CD14-positive monocyte (primary cell): ENCODE measurements around the gene GPC5. TPM values are rescaled to one million over a fixed set of nuclear protein-coding genes. Genes with fewer than 3 reads are reported as not detected.

ENCODE experiments used
- DNase-seq, 3 donors: peaks; one replicate each; pipeline ENCODE4 v3.0.0-alpha.2; 2011 to 2022
- H2AFZ ChIP-seq: 2 replicates; pipeline ENCODE4 v1.6.0; 2012; ENCODE audit warnings: mild to moderate bottlenecking, low read depth, low read length, inconsistent platforms; ENCODE audit not compliant: insufficient read depth, poor library complexity, severe bottlenecking
- H3K27ac ChIP-seq, 2 donors: 1 replicate in 1 of 2; 2 replicates in 1 of 2; pipeline ENCODE4 v1.5.1; 2012 to 2013; ENCODE audit warnings: low read length in 2 of 2, control low read depth in 1 of 2, inconsistent platforms in 1 of 2, low read depth in 1 of 2, mild to moderate bottlenecking in 1 of 2
- H3K27me3 ChIP-seq, 2 donors: one replicate each; pipeline versions ENCODE4 v1.6.0 to v1.6.1; 2011 to 2013; ENCODE audit warnings: low read length in 2 of 2; ENCODE audit not compliant: control insufficient read depth in 2 of 2, insufficient read depth in 2 of 2
- H3K36me3 ChIP-seq, 2 donors: replicated peaks in 1 of 2; 1 replicate in 1 of 2; 2 replicates in 1 of 2; pipeline versions ENCODE4 v1.5.1 to v1.6.1; 2012 to 2013; ENCODE audit warnings: low read length in 2 of 2, control low read depth in 1 of 2, inconsistent platforms in 1 of 2, mild to moderate bottlenecking in 1 of 2; ENCODE audit not compliant: insufficient read depth in 2 of 2, control insufficient read depth in 1 of 2
- H3K4me1 ChIP-seq, 2 donors: 1 replicate in 1 of 2; 2 replicates in 1 of 2; pipeline versions ENCODE4 v1.5.1 to v1.6.1; 2012 to 2013; ENCODE audit warnings: low read length in 2 of 2, control low read depth in 1 of 2, inconsistent platforms in 1 of 2, mild to moderate bottlenecking in 1 of 2, moderate library complexity in 1 of 2; ENCODE audit not compliant: insufficient read depth in 2 of 2, control insufficient read depth in 1 of 2
- H3K4me2 ChIP-seq: replicated peaks from 2 replicates; pipeline ENCODE3; 2012; ENCODE audit warnings: low read length, moderate library complexity, mild to moderate bottlenecking; ENCODE audit not compliant: poor library complexity, severe bottlenecking; ENCODE audit errors: extremely low read depth
- H3K4me3 ChIP-seq, 3 experiments: fragments of 200-600 bp in 1 of 3; sonication (generic) in 1 of 3; replicated peaks in 1 of 3; 1 replicate in 2 of 3; 2 replicates in 1 of 3; pipeline ENCODE4 v1.5.1; 2011 to 2013; ENCODE audit warnings: low read length in 3 of 3, mild to moderate bottlenecking in 3 of 3, control low read depth in 2 of 3, low read depth in 2 of 3, inconsistent platforms in 1 of 3, moderate library complexity in 1 of 3
- H3K79me2 ChIP-seq: 2 replicates; pipeline ENCODE4 v1.6.0; 2012; ENCODE audit warnings: mild to moderate bottlenecking, control low read depth, inconsistent platforms, low read length, moderate library complexity; ENCODE audit not compliant: insufficient read depth
- H3K9ac ChIP-seq: 2 replicates; pipeline ENCODE4 v1.6.0; 2017; ENCODE audit warnings: low read length, mild to moderate bottlenecking; ENCODE audit not compliant: insufficient read depth, poor library complexity, severe bottlenecking
- H3K9me3 ChIP-seq, 2 donors: replicated peaks in 1 of 2; 1 replicate in 1 of 2; 2 replicates in 1 of 2; pipeline versions ENCODE4 v1.5.1 to v1.6.1; 2012 to 2013; ENCODE audit warnings: low read length in 2 of 2, control low read depth in 1 of 2; ENCODE audit not compliant: control insufficient read depth in 1 of 2, insufficient read depth in 1 of 2
- H4K20me1 ChIP-seq: 2 replicates; pipeline ENCODE4 v1.6.0; 2012; ENCODE audit warnings: mild to moderate bottlenecking, low read length, control low read depth, moderate library complexity; ENCODE audit not compliant: insufficient read depth
- H3K27ac Mint-ChIP-seq, 7 donors: one replicate each; pipeline ENCODE4 v1.8.0; 2020; ENCODE audit warnings: mild to moderate bottlenecking in 7 of 7, mixed read lengths in 7 of 7, moderate library complexity in 6 of 7, inconsistent platforms in 2 of 7
- H3K27me3 Mint-ChIP-seq, 3 donors: one replicate each; pipeline ENCODE4 v1.8.0; 2021 to 2022; ENCODE audit warnings: low read depth in 3 of 3, mild to moderate bottlenecking in 3 of 3, mixed read lengths in 3 of 3, moderate library complexity in 3 of 3, inconsistent platforms in 1 of 3
- H3K36me3 Mint-ChIP-seq, 2 donors: one replicate each; pipeline ENCODE4 v1.8.0; 2020; ENCODE audit warnings: mixed read lengths in 2 of 2, inconsistent platforms in 1 of 2, mild to moderate bottlenecking in 1 of 2
- H3K4me1 Mint-ChIP-seq: one replicate; pipeline ENCODE4 v1.8.0; 2020; ENCODE audit warnings: mild to moderate bottlenecking, mixed read lengths
- H3K4me3 Mint-ChIP-seq, 2 donors: one replicate each; pipeline ENCODE4 v1.8.0; 2020; ENCODE audit warnings: mild to moderate bottlenecking in 2 of 2, mixed read lengths in 2 of 2, moderate library complexity in 1 of 2
- H3K9me3 Mint-ChIP-seq, 7 donors: one replicate each; pipeline ENCODE4 v1.8.0; 2020 to 2022; ENCODE audit warnings: mixed read lengths in 7 of 7, mild to moderate bottlenecking in 6 of 7, moderate library complexity in 6 of 7, inconsistent platforms in 2 of 7
- WGBS: methylation state at CpG from one replicate; pipeline ENCODE4 v1.1.5; 2013; ENCODE audit warnings: missing lambda C conversion rate; ENCODE audit not compliant: insufficient coverage; 5-methylcytosine and 5-hydroxymethylcytosine counted together
- intact Hi-C, 2 donors: fragments of 100-400 bp; cut with micrococcal nuclease; formaldehyde crosslinking; loops; one replicate each; pipeline versions ENCODE4 v1.15.0 to v1.15.1; 2023
- polyA plus RNA-seq, 3 donors: library from polyadenylated mRNA; depleted of rRNA in 1 of 3; unstranded in 2 of 3; stranded (reverse) in 1 of 3; fragments of 300-500 nt in 2 of 3; fragments of >200 nt in 1 of 3; fragmentation: Illumina TruSeq in 2 of 3; gene quantifications; 1 replicate in 2 of 3; 2 replicates in 1 of 3; pipeline ENCODE4 v1.2.3, GENCODE V29; 2012 to 2021
- TF ChIP-seq, protein P1 (sequence below): fragments of 200-600 bp; IDR thresholded peaks from one replicate; pipeline ENCODE4 v1.8.0; 2022; ENCODE audit warnings: antibody characterized with exemption, mild to moderate bottlenecking

Gene GPC5
- polyA plus RNA-seq, 3 donors = not detected

DNA sequence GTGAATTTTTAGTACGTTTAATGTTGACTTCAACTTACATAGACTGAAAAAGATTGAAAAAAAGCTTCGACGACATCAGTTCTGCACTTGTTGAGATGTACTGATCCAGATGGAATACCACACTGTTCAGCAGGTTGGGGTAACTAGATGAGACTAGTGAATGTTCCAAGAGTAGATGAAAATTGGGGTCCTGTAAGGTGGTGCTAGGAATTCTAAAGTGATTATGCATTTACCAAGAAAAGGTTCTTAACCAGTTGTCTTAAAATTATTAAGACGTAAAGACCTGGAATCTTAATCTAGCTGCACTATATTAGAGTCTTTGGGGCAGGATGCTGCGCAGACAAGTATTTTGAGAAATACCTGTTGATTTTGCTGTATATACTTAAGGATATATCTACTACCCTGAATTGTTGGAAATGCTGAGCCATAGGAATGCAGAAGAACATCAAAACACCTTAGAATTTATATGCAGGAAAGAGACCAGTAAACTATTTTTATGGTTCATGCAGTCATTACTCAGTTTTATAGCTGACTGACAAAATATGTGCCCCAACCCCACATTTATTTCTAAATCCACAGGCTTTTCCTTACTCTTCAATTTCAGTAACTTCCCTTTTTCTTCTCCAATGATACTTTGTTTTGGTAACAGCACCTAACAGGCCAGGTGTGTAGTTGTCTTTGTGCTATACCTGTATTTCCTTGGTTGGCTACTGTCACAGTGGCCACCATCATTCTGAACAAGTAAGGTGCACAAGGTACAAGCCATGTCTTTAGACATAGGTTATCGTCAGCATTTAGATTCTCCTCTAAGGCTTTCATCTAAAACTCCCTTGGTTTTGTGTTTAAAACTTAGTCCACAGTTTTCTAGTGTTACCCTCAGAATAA lies 42.4 kb upstream of the GPC5 start:
- Histone ChIP-seq H3K27ac (no peak overlapping the region), H4K20me1 (no peaks in the 10 kb centered on the region), H3K9ac (no peak overlapping the region), H3K79me2 (peaks cover 11% of the 10 kb centered on the region), H3K9me3 (no peaks in the 10 kb centered on the region), H3K36me3 (peaks cover 27 to 47% of the 10 kb centered on the region in 2 donors), H3K27me3 (no peaks in the 10 kb centered on the region), H3K4me1 (no peaks in the 10 kb centered on the region), H3K4me2 (no peak overlapping the region), H3K4me3 (no peak overlapping the region), H2AFZ (no peak overlapping the region)
- whole genome bisulfite sequencing = 100% methylated on average over 2 of the region's 6 CpGs
- no peak overlapping the region for H3K4me3 Mint-ChIP-seq
- TF ChIP-seq, protein P1, sequence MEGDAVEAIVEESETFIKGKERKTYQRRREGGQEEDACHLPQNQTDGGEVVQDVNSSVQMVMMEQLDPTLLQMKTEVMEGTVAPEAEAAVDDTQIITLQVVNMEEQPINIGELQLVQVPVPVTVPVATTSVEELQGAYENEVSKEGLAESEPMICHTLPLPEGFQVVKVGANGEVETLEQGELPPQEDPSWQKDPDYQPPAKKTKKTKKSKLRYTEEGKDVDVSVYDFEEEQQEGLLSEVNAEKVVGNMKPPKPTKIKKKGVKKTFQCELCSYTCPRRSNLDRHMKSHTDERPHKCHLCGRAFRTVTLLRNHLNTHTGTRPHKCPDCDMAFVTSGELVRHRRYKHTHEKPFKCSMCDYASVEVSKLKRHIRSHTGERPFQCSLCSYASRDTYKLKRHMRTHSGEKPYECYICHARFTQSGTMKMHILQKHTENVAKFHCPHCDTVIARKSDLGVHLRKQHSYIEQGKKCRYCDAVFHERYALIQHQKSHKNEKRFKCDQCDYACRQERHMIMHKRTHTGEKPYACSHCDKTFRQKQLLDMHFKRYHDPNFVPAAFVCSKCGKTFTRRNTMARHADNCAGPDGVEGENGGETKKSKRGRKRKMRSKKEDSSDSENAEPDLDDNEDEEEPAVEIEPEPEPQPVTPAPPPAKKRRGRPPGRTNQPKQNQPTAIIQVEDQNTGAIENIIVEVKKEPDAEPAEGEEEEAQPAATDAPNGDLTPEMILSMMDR = no peak
- DNase-seq = no peak
- H3K36me3 Mint-ChIP-seq = peaks cover 39 to 49% of the 10 kb centered on the region in 2 donors
- H3K27me3 Mint-ChIP-seq = no peaks in the 10 kb centered on the region
- H3K9me3 Mint-ChIP-seq = no peaks in the 10 kb centered on the region
- peaks cover 3% of the 10 kb centered on the region for H3K4me1 Mint-ChIP-seq
- H3K27ac Mint-ChIP-seq = no peak overlapping the region
- intact Hi-C loops = no loop called here

DNA sequence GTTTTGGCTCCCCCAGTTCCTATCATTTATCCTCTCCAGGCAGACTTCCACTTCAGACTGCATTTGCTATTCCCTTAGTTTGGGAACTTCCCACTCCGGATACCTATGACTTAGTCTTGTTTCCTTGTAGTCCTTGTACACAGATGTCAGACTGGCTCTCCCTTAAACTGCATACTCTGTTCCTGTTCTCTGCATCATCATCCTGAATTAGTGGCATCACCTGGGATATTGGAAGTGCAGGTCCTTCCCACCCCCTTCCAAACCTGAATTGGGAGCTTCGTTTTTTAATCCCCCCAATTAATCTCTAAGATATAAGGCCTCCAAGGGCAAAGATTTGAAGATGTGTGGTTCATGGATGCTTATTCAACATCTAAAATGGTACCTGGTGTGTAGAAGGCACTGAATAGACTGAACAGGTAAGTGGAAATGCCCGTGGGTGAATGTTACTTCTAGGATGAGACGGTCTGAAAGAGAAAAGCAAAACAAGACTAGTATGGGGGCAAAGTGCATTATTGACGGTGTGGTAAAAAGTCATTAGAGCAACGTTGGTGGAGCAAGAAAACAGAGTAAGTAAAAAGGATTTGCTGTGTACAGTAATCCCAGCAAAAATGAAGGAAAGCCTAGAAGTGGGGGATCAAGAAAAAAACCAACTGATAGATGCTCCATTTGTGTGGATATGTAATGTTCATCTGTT lies 41.4 kb upstream of the GPC5 start:
- H3K36me3 ChIP-seq = peaks cover 23 to 37% of the 10 kb centered on the region in 2 donors
- TF ChIP-seq, protein P1 = no peak
- no peak overlapping the region for H3K9ac ChIP-seq
- Mint-ChIP-seq H3K4me1 (peaks cover 3% of the 10 kb centered on the region), H3K27ac (peak overlapping the region in 2 of 7 donors; percentile 9 to 16), H3K27me3 (no peaks in the 10 kb centered on the region), H3K36me3 (peaks cover 34 to 45% of the 10 kb centered on the region in 2 donors), H3K9me3 (no peaks in the 10 kb centered on the region), H3K4me3 (no peak overlapping the region)
- no peak overlapping the region for H3K27ac ChIP-seq
- H3K9me3 ChIP-seq = no peaks in the 10 kb centered on the region
- H3K27me3 ChIP-seq = no peaks in the 10 kb centered on the region
- H4K20me1 ChIP-seq = no peaks in the 10 kb centered on the region
- H3K4me2 ChIP-seq = no peak overlapping the region
- WGBS = 77% methylated on average over 4 of the region's 6 CpGs
- H3K4me1 ChIP-seq = no peaks in the 10 kb centered on the region
- H2AFZ ChIP-seq = no peak overlapping the region
- no peak overlapping the region for H3K4me3 ChIP-seq
- intact Hi-C loops = no loop called here
- no peak for DNase-seq
- peaks cover 2% of the 10 kb centered on the region for H3K79me2 ChIP-seq
